Coronary artery (tissue), 2 donors: ENCODE results near the gene PGD.

Experiments used
- DNase-seq: peaks from one replicate; pipeline ENCODE4 v3.0.0-alpha.2; 2017; ENCODE audit warnings: low spot score
- H3K27ac ChIP-seq, 2 donors: fragments of 200-600 bp; sonication (generic); one replicate each; pipeline ENCODE4 v1.5.1; 2016 to 2019
- H3K4me3 ChIP-seq: fragments of 200-600 bp; sonication (generic); 2 replicates; pipeline ENCODE4 v1.5.1; 2016; ENCODE audit warnings: mild to moderate bottlenecking, moderate library complexity
- CTCF ChIP-seq: fragments of 200-600 bp; sonication (generic); IDR thresholded peaks from one replicate; pipeline ENCODE4 v1.5.1; 2019; ENCODE audit warnings: antibody characterized with exemption

PGD gene

GRCh38 chr1:10398734-10399443 lies at the start of gene PGD:
Gene PGD, plus strand, starts transcription at chr1:10399064. Its CDS starts 54 bp downstream, at chr1:10399118.
- DNase-seq, result peak; percentile 99
- Histone ChIP-seq H3K4me3 (peak within 1 kb of the TSS; percentile 84), H3K27ac (peak within 1 kb of the TSS; percentile 61 to 95)
- no peak for TF ChIP-seq CTCF

- no peak for DNase-seq
- no peak for TF ChIP-seq CTCF
- Histone ChIP-seq H3K4me3 (no peak overlapping the region), H3K27ac (no peak overlapping the region)
Observed at GRCh38 chr1:10353282-10353681, 45.6 kb upstream of the PGD start.

GRCh38 chr1:10353693-10354092 lies 45.2 kb upstream of the PGD start:
- H3K27ac ChIP-seq, result no peak overlapping the region
- TF ChIP-seq CTCF, result no peak
- no peak overlapping the region for H3K4me3 ChIP-seq

GRCh38 chr1:10360045-10360444 lies 38.8 kb upstream of the PGD start:
- Histone ChIP-seq H3K4me3 (no peak overlapping the region), H3K27ac (no peak overlapping the region)
- TF ChIP-seq CTCF, result no peak
- no peak for DNase-seq

More at GRCh38 chr1:10353693-10354092, 45.2 kb upstream of the PGD start:
- no peak for DNase-seq

- no peak overlapping the region for H3K27ac ChIP-seq
- DNase-seq, result no peak
- H3K4me3 ChIP-seq, result no peak overlapping the region
- no peak for TF ChIP-seq CTCF
Observed at GRCh38 chr1:10361515-10361914, 37.3 kb upstream of the PGD start.

GRCh38 chr1:10368194-10368593 lies 30.7 kb upstream of the PGD start:
- no peak for DNase-seq
- no peak for TF ChIP-seq CTCF

GRCh38 chr1:10374442-10374860 lies 24.4 kb upstream of the PGD start:
- TF ChIP-seq CTCF, result no peak
- Histone ChIP-seq H3K4me3 (no peak overlapping the region), H3K27ac (no peak overlapping the region)
- DNase-seq, result no peak

More at GRCh38 chr1:10368194-10368593, 30.7 kb upstream of the PGD start:
- Histone ChIP-seq H3K27ac (no peak overlapping the region), H3K4me3 (no peak overlapping the region)
